Vagina (tissue), 2 donors: ENCODE data around the gene CCDC190.
"Not testable (repeated sequence)": the region's sequence is repeated elsewhere in the genome, so short reads cannot be mapped to it uniquely, and the experiment has no call there.

Source experiments
- POLR2A ChIP-seq, 2 donors: fragments of 450-650 bp; IDR thresholded peaks; one replicate each; pipeline ENCODE4 v1.6.1; 2017; ENCODE audit warnings: antibody characterized with exemption in 2 of 2, mild to moderate bottlenecking in 2 of 2, moderate library complexity in 2 of 2
- POLR2AphosphoS5 ChIP-seq, 2 donors: sonication (generic); formaldehyde crosslinking; IDR thresholded peaks; one replicate each; pipeline ENCODE4 v1.9.0; 2017; ENCODE audit warnings: antibody characterized with exemption in 2 of 2, mild to moderate bottlenecking in 2 of 2, low read depth in 1 of 2; ENCODE audit not compliant: insufficient read depth in 1 of 2
- TF ChIP-seq, protein P1 (sequence below), 3 experiments: fragments of 450-650 bp in 2 of 3; fragments of 200-600 bp in 1 of 3; sonication (generic) in 1 of 3; IDR thresholded peaks; one replicate each; pipeline ENCODE4 v1.5.1; 2017 to 2019; ENCODE audit warnings: antibody characterized with exemption in 3 of 3, mild to moderate bottlenecking in 2 of 3, moderate library complexity in 2 of 3

DNA sequence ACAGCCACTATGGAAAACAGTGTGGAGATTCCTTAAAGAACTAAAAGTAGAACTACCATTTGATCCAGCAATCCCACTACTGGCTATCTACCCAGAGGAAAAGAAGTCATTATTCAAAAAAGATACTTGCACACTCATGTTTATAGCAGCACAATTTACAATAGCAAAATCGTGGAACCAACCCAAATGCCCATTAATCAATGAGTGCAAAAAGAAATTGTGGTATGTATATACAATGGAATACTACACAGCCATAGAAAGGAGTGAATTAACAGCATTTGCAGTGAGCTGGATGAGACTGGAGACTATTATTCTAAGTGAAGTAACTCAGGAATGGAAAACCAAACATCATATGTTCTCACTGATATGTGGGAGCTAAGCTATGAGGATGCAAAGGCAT lies 10.4 kb upstream of the CCDC190 start:
- TF ChIP-seq, protein P1, sequence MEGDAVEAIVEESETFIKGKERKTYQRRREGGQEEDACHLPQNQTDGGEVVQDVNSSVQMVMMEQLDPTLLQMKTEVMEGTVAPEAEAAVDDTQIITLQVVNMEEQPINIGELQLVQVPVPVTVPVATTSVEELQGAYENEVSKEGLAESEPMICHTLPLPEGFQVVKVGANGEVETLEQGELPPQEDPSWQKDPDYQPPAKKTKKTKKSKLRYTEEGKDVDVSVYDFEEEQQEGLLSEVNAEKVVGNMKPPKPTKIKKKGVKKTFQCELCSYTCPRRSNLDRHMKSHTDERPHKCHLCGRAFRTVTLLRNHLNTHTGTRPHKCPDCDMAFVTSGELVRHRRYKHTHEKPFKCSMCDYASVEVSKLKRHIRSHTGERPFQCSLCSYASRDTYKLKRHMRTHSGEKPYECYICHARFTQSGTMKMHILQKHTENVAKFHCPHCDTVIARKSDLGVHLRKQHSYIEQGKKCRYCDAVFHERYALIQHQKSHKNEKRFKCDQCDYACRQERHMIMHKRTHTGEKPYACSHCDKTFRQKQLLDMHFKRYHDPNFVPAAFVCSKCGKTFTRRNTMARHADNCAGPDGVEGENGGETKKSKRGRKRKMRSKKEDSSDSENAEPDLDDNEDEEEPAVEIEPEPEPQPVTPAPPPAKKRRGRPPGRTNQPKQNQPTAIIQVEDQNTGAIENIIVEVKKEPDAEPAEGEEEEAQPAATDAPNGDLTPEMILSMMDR (IDR thresholded peaks at IDR 0.05), result not testable (repeated sequence)
- not testable (repeated sequence) for TF ChIP-seq POLR2A (IDR thresholded peaks at IDR 0.05); POLR2AphosphoS5 (IDR thresholded peaks at IDR 0.05; ENCODE audit: insufficient read depth in 1 of 2, low read depth in 1 of 2)
